ENCODE data around the gene CHPF.

The CHPF gene

DNA sequence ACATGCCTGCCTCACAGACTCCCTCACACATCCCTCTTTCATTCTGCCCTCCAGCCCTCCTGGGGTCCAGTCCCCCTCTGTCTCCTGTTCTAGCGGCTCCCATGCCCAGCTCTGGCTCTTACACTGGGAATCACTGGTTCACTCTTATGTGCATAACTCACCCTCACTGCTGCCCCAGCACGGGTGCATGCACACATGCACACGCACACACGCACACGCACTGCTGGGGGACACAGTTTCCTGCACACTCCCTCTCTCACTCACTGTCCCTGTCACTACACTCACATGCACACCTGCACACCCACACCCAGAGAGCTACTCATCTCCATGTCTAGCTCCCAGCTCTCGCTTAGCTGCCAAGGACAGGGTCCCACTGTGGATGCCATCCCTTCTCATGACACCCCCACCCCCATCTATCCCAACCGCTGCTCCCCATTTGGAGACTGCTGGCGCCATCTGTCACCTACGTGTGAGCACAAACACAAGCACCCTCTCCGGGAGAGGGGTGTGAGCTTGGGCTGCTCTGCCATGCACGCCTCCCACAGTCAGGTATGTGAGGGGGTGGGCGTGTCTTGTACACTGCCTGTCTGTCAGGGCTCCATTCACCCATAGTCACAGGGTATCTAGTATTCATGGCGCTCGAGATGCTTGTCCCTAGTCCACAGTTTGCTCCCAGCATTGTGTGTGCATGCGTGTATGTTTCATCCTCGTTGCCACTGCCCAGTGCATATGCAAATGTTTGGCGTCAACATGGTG is 27.6 kb downstream of the CHPF start:
- Histone ChIP-seq H3K4me2 (peak overlapping the region; percentile 98), H3K36me3 (no peaks in the 10 kb centered on the region), H3K9me3 (no peaks in the 10 kb centered on the region), H3K4me1 (peaks cover 85% of the 10 kb centered on the region), H4K20me1 (no peaks in the 10 kb centered on the region), H3K9ac (no peak overlapping the region), H3K27ac (no peak overlapping the region), H3K4me3 (no peak overlapping the region), H3K27me3 (peaks cover 2% of the 10 kb centered on the region; the same call in 1 of the 2 replicates)
- TF ChIP-seq Cebpa-rat (IDR thresholded peaks at IDR 0.05): no peak

DNA sequence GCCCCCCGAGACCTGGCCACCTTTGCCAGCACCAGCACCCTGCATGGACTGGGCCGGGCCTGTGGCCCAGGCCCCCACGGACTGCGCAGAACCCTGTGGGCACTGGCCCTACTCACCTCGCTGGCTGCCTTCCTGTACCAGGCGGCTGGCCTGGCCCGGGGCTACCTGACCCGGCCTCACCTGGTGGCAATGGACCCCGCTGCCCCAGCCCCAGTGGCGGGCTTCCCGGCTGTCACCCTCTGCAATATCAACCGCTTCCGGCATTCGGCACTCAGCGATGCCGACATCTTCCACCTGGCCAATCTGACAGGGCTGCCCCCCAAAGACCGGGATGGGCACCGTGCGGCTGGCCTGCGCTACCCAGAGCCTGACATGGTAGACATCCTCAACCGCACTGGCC is 28.8 kb downstream of the CHPF start:
- Histone ChIP-seq H4K20me1 (no peaks in the 10 kb centered on the region), H3K27ac (no peak overlapping the region), H3K4me3 (no peak overlapping the region), H3K36me3 (no peaks in the 10 kb centered on the region), H3K9ac (no peak overlapping the region; the same call in 1 of the 2 replicates), H3K27me3 (no peaks in the 10 kb centered on the region), H3K4me1 (peaks cover 88% of the 10 kb centered on the region), H3K9me3 (no peaks in the 10 kb centered on the region), H3K4me2 (peak overlapping the region; percentile 98)
- no peak for TF ChIP-seq Cebpa-rat (IDR thresholded peaks at IDR 0.05)

DNA sequence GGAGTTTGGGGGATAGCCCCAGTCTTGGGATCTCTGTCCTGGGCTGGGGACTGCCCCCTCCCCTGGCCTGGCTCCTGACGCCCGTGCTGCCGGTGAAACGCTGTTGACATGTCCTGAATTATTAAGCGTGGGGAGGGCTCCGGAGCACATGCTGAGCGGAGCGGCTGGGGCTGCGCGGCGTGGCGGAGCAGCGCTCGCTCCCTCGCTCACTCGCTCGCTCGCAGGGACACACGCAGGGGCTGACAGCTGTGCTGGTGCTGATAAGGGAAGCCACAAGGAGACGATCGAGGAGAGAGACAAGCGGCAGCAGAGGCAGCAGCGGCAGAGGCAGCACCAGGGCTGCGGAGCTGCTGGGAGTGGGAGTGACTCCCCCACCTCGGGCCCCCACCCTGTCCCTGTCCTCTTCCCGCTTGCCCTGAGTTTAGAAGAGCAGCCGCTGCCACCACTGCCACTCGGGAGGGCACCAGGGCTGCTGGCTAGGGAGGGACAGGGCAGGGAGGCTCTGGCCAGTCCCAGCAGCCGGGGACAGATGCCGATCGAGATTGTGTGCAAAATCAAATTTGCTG is 29.3 kb downstream of the CHPF start, which contains the start of gene ASIC4:
ASIC4 (plus strand) TSS at position 287 of the 566 bp plus-strand sequence; CDS start at position 530, 243 bp downstream.
- TF ChIP-seq Cebpa-rat (IDR thresholded peaks at IDR 0.05): no peak
- Histone ChIP-seq H4K20me1 (no peaks in the 10 kb centered on the region), H3K4me3 (peak within 1 kb of the TSS; percentile 48), H3K4me2 (peak within 1 kb of the TSS; percentile 98), H3K9ac (peak within 1 kb of the TSS; percentile 38; the same call in 1 of the 2 replicates), H3K27ac (peak within 1 kb of the TSS; percentile 53; the same call in 1 of the 2 replicates), H3K9me3 (no peaks in the 10 kb centered on the region), H3K4me1 (peaks cover 94% of the 10 kb centered on the region), H3K27me3 (no peaks in the 10 kb centered on the region), H3K36me3 (no peaks in the 10 kb centered on the region)

DNA sequence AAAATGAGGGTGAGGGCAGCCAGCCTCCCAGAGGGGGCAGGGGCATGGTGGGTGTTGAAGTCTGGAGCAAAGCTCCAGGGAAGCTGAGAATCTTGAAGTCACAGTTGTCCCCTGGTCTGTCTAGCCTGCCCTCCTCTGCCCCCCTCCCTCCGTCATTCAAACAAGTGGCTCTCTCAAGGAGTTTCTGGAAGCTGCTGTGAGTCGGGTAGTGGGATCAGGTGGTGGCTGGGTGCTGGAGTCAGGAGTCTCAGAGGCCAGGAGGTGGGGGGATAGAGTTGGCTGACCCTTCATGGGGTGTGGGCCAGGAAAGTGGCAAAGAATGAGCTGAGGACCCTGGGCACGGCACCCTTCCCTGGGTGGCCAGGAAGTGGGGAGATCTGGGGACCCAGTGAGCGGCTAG is 29.8 kb downstream of the CHPF start:
- Histone ChIP-seq H4K20me1 (no peaks in the 10 kb centered on the region), H3K4me1 (peaks cover 99% of the 10 kb centered on the region), H3K9ac (peak overlapping the region; percentile 38; the same call in 1 of the 2 replicates), H3K4me2 (peak overlapping the region; percentile 98), H3K27ac (peak overlapping the region; percentile 53; the same call in 1 of the 2 replicates), H3K36me3 (no peaks in the 10 kb centered on the region), H3K4me3 (peak overlapping the region; percentile 48), H3K9me3 (no peaks in the 10 kb centered on the region), H3K27me3 (no peaks in the 10 kb centered on the region)
- TF ChIP-seq Cebpa-rat (IDR thresholded peaks at IDR 0.05): no peak

DNA sequence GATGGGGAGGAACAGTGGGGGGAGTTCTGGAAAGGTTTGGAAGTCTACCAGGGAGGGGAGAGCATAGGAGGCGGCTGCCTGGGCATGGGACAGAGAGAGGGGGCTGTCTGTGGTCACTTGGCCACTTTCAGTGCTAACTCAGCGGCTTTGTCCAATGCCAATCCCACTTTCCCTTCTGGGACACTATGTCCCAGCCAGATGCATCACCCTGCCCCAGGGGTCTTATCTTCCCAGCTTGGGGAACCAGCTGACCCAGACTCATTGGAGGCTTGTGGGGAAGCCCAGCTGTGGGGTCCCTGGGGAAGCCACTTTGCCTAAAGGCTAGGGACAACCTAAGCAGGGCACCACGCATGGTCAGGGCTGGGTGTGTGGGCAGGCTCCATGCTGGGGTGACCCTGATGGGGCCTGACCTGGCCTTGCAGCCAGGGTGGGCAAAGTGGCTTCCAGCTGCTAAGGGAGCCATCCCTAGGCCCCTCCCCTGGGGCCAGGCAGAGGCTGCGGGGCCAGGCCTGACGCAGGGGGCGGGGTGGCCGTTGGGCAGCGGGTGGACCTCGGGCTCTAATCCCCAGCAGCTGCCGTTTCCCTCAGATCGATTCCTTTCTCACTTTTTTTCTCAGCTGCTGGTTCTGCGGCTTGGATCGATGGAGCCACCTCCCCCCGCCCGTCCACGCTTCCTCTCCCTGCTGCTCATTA is 30.9 kb downstream of the CHPF start:
- Histone ChIP-seq H3K36me3 (no peaks in the 10 kb centered on the region), H3K4me2 (peak overlapping the region; percentile 98), H3K27me3 (no peaks in the 10 kb centered on the region), H3K9ac (no peak overlapping the region; the same call in 1 of the 2 replicates), H3K4me3 (peak overlapping the region; percentile 51), H3K27ac (peak overlapping the region; percentile 75; the same call in 1 of the 2 replicates), H3K4me1 (peaks cover 97% of the 10 kb centered on the region), H3K9me3 (no peaks in the 10 kb centered on the region), H4K20me1 (no peaks in the 10 kb centered on the region)
- TF ChIP-seq Cebpa-rat (IDR thresholded peaks at IDR 0.05): no peak

DNA sequence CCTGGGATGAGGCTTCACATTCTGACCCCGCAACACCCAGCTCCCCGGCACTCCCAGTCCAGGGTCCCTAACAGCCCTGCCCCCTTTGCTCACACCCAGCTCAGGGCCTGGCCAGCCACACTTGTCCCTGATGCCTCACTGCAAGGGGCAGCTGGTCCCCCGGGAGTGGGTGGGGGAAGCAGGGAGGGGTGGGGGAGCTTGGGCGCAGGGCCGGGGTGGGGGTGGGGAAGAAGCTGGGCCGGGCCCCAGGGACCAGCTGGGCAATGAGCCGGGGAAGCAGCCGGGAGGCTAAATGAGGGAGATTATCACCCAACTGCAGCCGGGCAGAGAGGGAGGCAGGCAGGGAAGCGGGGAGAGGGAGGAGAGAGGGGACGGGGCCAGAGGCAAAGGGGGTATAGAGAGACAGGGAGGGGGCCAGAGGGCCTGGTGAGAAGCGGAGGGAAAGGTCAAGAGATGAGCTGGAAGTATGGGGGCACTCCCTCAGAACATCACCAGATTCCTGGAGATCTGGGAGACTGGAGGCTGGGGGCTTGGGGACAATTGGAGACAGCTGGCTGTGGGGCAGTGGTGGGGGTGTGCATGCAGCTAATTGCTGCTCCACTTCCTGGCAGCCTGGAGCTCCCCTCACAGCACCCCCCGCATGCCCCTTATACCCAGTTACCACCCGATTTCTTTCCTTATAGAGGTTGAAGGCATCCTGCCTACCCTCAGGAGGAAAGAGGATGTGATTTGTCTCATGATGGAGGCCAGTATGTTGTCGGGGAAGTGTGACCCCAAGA is 31.9 kb downstream of the CHPF start:
- H3K4me1 ChIP-seq: peaks cover 88% of the 10 kb centered on the region
- H3K27ac ChIP-seq: peak overlapping the region; percentile 75
- peak overlapping the region; percentile 51 for H3K4me3 ChIP-seq
- no peaks in the 10 kb centered on the region for H3K9me3 ChIP-seq
- no peaks in the 10 kb centered on the region for H3K27me3 ChIP-seq
- peak overlapping the region; percentile 98 for H3K4me2 ChIP-seq
- peaks cover 4% of the 10 kb centered on the region; the same call in 1 of the 2 replicates for H3K36me3 ChIP-seq
- TF ChIP-seq Cebpa-rat (IDR thresholded peaks at IDR 0.05): no peak
- no peaks in the 10 kb centered on the region for H4K20me1 ChIP-seq
- H3K9ac ChIP-seq: no peak overlapping the region; the same call in 1 of the 2 replicates

DNA sequence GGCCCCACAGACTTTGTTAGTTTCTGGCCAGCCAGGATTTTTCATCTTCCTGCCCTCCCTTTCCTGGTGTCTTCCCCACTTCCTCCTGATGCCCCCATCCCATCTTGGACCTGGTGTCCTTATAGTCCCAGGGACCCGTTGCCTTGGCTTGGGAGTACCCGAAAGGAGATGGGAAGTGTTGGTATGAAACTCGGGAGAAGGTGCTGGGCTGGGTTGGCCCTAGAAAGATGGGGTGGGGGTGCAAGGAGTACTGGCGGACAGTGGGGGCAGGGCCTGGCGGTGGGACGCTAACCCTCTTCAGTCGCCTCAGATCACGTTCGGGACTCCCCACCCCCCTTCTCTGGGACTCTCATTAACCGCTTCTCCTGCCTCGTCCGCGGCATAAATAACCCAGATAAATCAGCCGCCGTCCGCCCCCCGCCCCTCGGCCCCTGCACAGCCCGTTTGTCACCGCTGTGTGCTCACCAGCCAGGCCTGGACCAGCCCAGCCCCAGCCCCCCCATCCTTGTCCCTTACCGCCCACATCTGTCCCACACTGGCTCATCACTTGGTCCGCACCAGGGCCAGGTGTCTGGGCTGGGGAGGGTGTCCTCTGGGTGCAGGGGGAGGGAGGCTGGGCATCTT is 33.0 kb downstream of the CHPF start:
- H3K4me3 ChIP-seq: peak overlapping the region; percentile 41
- no peaks in the 10 kb centered on the region for H3K9me3 ChIP-seq
- peaks cover 76% of the 10 kb centered on the region for H3K4me1 ChIP-seq
- peak overlapping the region; percentile 49; the same call in 1 of the 2 replicates for H3K27ac ChIP-seq
- H3K4me2 ChIP-seq: peak overlapping the region; percentile 98
- no peak for TF ChIP-seq Cebpa-rat (IDR thresholded peaks at IDR 0.05)
- H3K27me3 ChIP-seq: no peaks in the 10 kb centered on the region
- peak overlapping the region; percentile 38 for H3K9ac ChIP-seq
- H4K20me1 ChIP-seq: no peaks in the 10 kb centered on the region
- H3K36me3 ChIP-seq: peaks cover 15% of the 10 kb centered on the region; the same call in 1 of the 2 replicates

DNA sequence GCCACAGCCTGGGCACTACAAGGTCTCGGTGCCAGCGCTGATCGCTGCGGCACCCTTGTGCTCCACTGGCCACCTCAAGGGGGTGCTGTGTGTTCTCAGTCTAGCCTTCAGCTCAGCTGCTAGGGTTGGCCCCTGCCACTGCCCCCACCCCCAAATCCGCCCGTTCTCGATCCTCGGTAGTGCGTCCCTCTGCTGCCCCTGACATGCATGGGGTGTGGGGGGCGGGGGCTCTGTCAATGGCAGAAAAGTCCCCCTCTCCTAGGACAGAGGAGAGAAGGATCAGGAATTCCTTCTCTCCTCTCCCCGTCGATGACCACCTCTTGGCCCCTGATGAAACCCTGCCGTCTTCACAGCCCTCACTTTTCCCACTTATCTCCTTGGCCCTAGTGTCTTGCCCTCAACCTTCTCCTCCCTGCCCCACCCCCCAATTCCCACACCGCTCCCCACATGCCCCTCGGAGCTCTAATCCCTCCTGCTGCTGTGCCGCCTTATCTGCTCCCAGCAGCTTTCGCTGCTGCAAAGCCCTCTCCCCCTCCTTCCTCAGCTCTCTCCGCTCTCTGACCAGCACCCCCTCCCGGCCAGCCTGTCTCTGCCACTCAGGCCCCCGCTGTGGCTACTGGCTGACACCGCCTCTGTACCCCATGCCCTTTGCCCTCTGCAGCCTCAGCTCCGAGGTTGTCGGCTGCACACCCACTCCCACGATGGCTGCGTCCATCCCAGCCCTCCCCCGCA is 33.7 kb downstream of the CHPF start:
- Histone ChIP-seq H3K27ac (peak overlapping the region; percentile 49; the same call in 1 of the 2 replicates), H3K36me3 (peaks cover 22% of the 10 kb centered on the region; the same call in 1 of the 2 replicates), H3K27me3 (no peaks in the 10 kb centered on the region), H3K4me2 (peak overlapping the region; percentile 98), H4K20me1 (no peaks in the 10 kb centered on the region), H3K4me1 (peaks cover 70% of the 10 kb centered on the region), H3K9me3 (no peaks in the 10 kb centered on the region), H3K4me3 (peak overlapping the region; percentile 41; the same call in 1 of the 2 replicates), H3K9ac (peak overlapping the region; percentile 38)
- TF ChIP-seq Cebpa-rat (IDR thresholded peaks at IDR 0.05): no peak
